ENCODE measurements around the gene PTPRH.

PTPRH gene

DNA sequence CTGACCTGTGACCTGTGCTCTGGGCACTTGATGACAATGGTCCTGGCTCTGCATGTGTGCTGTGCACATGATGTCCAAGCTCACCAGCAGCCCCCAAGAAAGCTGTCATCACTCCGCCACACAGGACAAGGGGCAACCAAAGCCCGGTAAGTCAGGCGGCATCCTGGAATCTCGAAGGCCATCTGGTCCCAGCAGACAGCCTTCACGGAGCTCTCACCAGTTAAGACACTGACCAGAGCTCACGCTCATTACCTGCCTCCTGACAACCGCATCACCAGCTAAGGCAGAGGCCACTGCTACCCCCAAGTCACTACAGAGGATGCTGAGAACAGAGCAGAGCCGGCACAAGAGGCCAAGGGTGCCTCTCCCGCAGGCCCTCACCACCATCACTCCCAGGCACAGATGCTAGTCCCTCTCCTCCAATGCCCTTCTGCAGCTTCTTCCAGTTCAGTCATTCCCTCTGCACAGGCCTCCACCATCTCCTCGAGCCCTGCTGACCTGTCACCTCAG is 38.9 kb upstream of the PTPRH start:
- DNase-seq (ENCODE audit: extremely low read depth, low read depth): no peak
- TF ChIP-seq CTCF (IDR thresholded peaks at IDR 0.05; ENCODE audit: low read depth, low read length): no peak

DNA sequence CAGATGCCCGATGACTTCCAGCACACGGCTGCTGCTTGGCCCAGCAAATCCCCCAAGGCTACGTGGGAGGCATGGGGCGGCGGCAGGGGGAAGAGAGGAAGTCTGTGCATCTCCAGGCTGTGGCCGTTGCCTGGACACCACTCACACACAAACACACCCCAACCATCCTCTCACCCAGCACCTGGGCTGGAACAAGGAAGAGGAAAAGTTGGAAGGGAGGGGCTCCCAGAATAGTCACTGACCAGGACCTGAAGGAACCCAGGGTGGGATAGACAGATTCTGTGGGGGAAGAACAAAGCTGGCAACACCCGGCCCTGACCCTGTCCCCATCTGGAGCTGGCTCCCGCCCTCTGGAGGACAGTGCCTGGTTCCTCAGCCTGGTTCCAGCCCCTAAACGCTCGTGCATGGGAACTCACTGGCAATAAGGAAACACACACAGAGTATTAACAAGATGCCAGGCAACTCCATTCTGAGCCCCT is 38.4 kb upstream of the PTPRH start:
- DNase-seq (ENCODE audit: extremely low read depth, low read depth): peak; percentile 4
- no peak; the same call in 1 of the 2 replicates for TF ChIP-seq CTCF (IDR thresholded peaks at IDR 0.05; ENCODE audit: low read depth, low read length)

DNA sequence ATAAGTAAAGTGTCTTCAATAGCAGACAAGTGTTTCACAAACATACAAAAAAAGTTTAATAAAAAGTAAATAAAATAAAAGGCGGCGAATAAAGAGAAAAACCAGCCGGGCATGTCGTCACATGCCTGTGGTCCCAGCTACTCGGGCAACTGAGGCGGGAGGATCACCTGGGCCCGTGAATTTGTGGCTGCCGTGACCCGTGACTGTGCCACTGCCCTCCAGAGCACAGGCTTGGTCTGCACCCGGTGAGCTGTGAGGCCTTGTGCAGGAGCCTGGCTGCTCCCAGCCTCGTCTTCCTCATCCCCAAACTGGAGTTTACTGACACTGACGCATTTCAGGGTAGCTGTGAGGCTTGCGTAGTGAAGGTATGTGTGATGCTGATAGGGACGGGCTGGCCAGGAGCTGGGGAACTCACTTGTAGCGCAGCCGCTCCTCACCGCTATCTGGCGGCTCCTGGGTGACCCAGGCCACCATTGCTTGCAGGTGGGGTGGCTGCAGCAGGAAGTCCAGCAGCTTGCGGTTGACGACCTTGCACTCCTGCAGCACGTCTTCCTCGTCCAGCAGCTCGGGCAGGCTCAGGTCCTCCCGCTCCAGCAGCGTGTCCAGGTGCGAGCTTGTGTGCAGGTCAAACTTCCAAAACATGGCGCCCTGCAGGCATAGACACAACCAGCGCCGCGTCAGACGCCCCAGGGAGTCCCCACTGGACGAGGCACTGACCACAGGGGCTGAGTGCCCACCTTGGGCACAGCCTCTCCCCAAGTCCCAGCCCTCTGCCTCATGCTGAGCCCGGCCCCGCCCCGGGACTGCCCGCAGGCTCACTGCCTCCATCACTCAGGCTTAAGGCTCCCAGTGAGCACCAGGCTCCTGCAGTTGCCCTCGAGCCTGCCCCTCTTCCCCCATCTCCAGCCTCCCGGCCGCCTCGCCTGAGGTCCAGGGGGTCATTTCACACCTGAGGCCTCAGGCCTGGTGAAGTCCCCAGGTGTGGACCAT is 37.5 kb upstream of the PTPRH start:
- no peak for DNase-seq (ENCODE audit: extremely low read depth, low read depth)
- TF ChIP-seq CTCF (IDR thresholded peaks at IDR 0.05; ENCODE audit: low read depth, low read length): no peak

GRCh38 chr19:55245236-55245904 is 36.1 kb upstream of the PTPRH start:
- no peak for TF ChIP-seq CTCF (IDR thresholded peaks at IDR 0.05; ENCODE audit: low read depth, low read length)
- DNase-seq (ENCODE audit: extremely low read depth, low read depth): no peak

DNA sequence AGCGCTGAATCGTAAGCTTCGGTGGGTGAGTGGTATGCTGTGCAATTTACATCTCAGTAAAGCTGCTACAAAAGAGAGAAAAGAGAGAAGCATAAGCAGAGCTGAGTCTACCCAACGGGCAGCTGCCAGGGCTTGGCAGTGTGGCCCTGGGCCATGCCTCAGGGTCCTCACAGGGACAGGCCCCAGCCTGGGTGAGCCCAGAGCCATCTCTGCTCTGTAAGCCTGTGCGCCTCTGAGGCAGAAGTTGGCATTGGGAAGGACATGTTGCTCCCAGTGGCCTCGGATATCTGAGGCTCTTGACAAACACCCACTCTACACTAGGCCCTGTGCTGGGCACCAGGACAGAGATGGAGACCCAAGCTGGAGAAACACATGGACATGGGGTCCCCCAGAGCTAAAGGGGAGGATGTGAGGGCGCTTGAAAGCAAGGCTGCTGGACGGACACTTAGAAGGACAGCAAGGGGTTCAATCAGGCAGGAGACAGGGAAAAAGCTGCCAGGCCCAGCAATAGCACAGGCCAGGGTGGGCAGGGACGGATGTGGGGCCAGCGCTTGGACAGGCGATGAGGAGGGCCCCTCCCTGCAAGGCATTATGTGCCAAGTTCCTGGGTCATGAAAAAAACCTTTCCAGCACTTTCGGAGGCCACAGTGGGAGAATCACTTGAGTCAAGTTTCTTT is 34.8 kb upstream of the PTPRH start:
- no peak for TF ChIP-seq CTCF (IDR thresholded peaks at IDR 0.05; ENCODE audit: low read depth, low read length)
- no peak for DNase-seq (ENCODE audit: extremely low read depth, low read depth)

- TF ChIP-seq CTCF (IDR thresholded peaks at IDR 0.05; ENCODE audit: low read depth, low read length): no peak
- no peak for DNase-seq (ENCODE audit: extremely low read depth, low read depth)
These were observed 33.2 kb upstream of the PTPRH start for GRCh38 chr19:55242517-55242916.

Measured in AG09319 (cell line).